Hepatocyte (in vitro differentiated cells): Measurements from ENCODE around the gene ZNF775.

ENCODE experiments used
- CTCF ChIP-seq: fragments of 200-600 bp; sonication (generic); IDR thresholded peaks from 2 replicates; pipeline ENCODE4 v1.5.1; 2016; ENCODE audit warnings: antibody characterized with exemption, mild to moderate bottlenecking; ENCODE audit not compliant: poor library complexity
- EZH2 ChIP-seq: fragments of 200-600 bp; sonication (generic); IDR thresholded peaks from 2 replicates; pipeline ENCODE4 v1.6.1; 2016; ENCODE audit warnings: antibody characterized with exemption, mild to moderate bottlenecking, borderline replicate concordance

- TF ChIP-seq CTCF (no peak), EZH2 (no peak)
Measured at GRCh38 chr7:150338166-150338829, 40.8 kb upstream of the ZNF775 start.
